ENCODE data around the gene DLG5.

DLG5 gene

GRCh38 chr10:77926566-77927401, at the start of gene DLG5 (continued):
- TF ChIP-seq BCL6B (tag by site-specific recombination; IDR thresholded peaks at IDR 0.05) (no peak), ZBTB7A (tag by site-specific recombination; IDR thresholded peaks at IDR 0.05; ENCODE audit: low read depth) (no peak), ZNF266 (tag by site-specific recombination; IDR thresholded peaks at IDR 0.05; ENCODE audit: low read depth) (no peak), ZNF148 (tag by site-specific recombination; IDR thresholded peaks at IDR 0.05; ENCODE audit: borderline replicate concordance) (no peak), ZSCAN5A (tag by site-specific recombination; IDR thresholded peaks at IDR 0.05) (no peak), PRDM2 (tag by site-specific recombination; IDR thresholded peaks at IDR 0.05; ENCODE audit: borderline replicate concordance) (no peak), ZBTB8A (tag by site-specific recombination; IDR thresholded peaks at IDR 0.05) (no peak), ZNF112 (tag by site-specific recombination; IDR thresholded peaks at IDR 0.05) (no peak), ZNF660 (tag by site-specific recombination; IDR thresholded peaks at IDR 0.05) (no peak), ZNF324 (tag by site-specific recombination; IDR thresholded peaks at IDR 0.05) (no peak), ZNF558 (tag by site-specific recombination; IDR thresholded peaks at IDR 0.05) (no peak), PRDM6 (tag by site-specific recombination; IDR thresholded peaks at IDR 0.05) (no peak), ZNF658 (tag by site-specific recombination; IDR thresholded peaks at IDR 0.05) (no peak), ZNF777 (tag by site-specific recombination; IDR thresholded peaks at IDR 0.05; ENCODE audit: borderline replicate concordance) (no peak), ZNF354C (tag by site-specific recombination; IDR thresholded peaks at IDR 0.05; ENCODE audit: borderline replicate concordance, low read depth) (no peak), ZNF585B (tag by site-specific recombination; IDR thresholded peaks at IDR 0.05) (no peak), ZNF23 (tag by site-specific recombination; IDR thresholded peaks at IDR 0.05; ENCODE audit: borderline replicate concordance) (no peak), KLF17 (tag by site-specific recombination; IDR thresholded peaks at IDR 0.05) (no peak), ZEB2 (tag by site-specific recombination; IDR thresholded peaks at IDR 0.05) (no peak), HOXA7 (CRISPR knock-in tag; IDR thresholded peaks at IDR 0.05; ENCODE audit: borderline replicate concordance) (no peak), ATF2 (tag by site-specific recombination; IDR thresholded peaks at IDR 0.05; ENCODE audit: low read depth) (no peak), ZNF473 (tag by site-specific recombination; IDR thresholded peaks at IDR 0.05) (no peak), GLIS2 (tag by site-specific recombination; IDR thresholded peaks at IDR 0.05) (peak; percentile 45), ZNF175 (tag by site-specific recombination; IDR thresholded peaks at IDR 0.05) (no peak)

Data from HEK293 (cell line).